EL (cell line): ENCODE results near the gene KCNN3.
A peak's percentile ranks its signal among the peaks of the same experiment; 100 is the strongest.

Source experiments
- DNase-seq: peaks from one replicate; pipeline ENCODE4 v3.0.0-alpha.2; 2016

The KCNN3 gene

DNA sequence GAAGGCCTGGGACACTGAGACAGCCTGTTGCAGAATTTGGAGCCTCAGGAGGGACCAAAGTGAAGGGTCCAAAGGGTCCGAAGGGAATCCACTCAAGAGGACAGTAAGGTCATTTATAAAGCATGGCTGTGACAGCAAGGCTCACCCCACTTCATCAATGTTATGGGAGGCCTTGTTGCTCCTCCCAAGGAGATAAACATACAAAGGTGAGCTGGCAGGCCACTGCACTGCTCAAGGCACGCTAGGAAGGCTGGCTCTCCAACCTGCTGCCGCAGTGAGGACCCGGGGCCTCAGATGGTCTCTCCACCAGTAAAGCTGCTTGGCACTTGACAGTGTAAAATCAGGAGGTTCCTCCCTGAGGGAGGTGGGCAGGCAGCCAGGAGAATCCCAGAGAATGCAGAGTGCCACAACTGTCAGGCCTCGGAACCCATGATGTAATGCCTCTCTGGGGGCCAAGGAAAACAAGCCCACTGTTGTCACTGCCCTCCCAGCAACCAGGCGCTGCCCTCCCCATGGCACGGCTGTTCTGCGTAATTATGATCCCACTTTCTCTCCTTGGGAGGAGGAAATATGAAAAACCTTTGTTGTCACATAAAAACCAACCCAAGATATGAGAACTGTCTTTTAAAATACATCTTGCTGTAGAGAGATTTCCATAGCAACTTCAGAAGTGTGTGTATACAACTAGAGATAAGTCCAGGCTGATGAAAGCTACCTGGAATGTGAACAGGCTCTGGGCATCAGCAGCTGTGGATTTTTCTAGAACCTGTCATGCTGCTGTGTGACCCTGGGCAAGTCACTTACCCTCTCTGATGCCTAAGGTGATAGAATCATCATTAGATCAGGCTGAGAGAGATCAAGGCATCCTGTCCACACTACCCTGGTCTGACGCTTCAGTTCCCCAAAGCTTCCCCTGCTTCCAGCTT, 102.5 kb downstream of the KCNN3 start:
- peak; percentile 34 for DNase-seq

DNA sequence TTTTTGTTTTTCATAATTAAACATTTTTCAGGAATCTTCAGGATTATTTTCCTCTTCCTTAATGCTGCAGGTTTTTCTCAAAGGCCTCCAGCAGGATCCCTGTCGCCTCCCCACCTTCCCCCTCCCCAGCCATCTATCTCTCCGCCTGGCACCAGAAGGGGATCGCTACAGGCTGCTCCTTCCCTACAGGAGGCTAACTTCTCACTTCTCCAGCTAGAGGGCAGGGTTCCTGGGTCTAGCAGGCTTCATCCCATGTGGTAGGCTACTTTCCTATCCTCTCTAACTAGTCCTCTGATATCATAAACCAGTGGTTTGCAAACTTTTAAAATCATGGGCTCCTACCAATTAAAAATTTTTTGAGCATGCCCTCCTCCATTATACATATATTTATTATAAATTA, 104.1 kb downstream of the KCNN3 start:
- peak; percentile 19 for DNase-seq

DNA sequence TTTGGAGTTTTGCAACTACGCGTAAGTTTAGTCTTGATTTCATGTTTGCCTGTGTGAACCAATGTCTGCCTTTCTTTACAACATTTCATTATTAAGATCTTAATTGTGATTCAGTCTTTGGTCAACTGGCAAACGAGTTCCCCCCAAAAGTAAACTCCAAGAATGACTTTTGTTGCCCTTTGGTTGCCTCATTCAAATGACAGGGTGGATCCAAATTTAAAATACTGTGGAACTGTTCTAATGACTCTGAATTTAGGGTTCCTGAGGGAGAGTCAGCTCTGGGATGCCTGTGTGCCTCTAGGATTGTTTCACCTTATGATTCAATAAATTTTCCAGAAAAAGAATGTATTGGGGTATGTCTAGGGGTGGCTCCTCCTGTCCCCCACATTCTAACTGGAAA, 105.3 kb downstream of the KCNN3 start:
- DNase-seq = no peak

DNA sequence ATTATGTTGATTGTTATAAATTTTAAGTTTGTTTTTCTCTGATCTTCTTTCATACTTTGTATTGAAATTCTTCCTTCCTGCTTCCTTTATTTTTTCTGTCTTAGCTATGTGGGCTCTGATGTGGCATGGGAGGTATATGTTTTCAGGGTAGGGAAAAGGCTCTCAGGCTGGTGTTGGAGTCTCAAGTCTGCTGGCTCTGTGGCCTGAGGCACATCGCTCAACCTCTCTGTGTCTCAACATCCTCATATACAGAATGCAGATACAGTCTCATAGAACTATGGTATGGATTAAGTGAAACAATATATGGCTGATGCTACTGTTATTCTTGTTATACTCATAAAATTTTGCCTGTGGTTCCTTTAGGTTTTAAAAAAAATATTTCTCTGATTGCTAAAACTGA, 105.9 kb downstream of the KCNN3 start:
- no peak for DNase-seq

DNA sequence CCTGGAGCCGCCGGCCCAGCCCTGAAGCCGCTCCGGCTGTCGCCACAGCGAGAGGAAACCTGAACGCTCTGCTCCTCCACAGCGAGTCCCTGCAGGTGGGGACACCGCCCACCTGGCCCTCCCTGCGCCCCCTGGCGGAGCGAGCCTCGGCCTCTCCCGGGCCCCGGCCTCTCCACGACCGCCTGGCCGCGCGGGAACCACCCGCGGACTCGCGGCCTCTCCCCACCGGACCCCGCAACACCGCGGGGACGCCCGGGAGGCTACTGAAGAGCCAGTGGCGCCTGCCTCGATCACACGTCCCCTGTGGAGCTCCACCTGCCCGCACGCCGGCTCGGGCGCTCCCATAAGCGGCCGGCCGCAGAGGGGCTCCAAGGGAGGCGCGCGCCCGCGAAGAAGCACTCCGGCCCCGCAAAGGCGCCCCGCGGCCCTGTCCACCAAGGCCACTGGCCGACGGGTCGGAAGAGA, 109.6 kb downstream of the KCNN3 start:
- no peak for DNase-seq

DNA sequence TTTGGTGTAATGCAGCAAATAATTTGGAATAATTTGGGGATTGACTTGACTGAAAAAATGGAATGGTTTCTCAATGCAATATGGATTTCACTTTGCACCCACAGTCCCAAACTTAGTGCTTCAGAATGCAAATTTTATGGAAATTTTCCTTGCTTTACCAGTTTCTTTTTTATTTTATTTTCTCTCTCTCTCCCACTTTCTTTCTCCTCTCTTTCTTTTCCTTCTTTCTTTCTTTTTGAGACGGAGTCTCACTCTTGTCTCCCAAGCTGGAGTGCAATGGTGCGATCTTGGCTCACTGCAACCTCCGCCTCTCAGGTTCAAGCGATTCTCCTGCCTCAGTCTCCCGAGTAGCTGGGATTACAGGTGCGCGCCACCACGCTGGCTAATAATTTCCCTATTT, 110.3 kb downstream of the KCNN3 start:
- DNase-seq = no peak

DNA sequence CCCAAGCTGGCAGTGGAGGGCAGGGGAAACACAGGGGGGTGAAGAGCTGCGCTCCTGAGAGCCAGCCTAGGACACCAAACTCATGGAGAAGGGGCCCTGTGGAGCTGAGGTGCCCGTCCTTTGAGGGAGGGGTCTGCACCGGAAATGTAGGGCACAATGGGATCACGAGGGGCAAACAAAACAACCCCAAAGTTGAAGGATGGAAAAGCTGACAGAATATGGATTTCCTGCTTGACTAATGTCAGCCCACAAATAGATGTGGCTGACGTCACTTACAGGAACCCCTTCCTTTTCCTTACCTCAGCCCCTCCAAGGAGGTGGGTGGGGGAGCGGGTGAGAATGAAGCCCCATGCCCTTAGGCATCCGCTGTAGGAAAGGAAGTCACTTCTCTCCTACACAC, 110.9 kb downstream of the KCNN3 start:
- no peak for DNase-seq

DNA sequence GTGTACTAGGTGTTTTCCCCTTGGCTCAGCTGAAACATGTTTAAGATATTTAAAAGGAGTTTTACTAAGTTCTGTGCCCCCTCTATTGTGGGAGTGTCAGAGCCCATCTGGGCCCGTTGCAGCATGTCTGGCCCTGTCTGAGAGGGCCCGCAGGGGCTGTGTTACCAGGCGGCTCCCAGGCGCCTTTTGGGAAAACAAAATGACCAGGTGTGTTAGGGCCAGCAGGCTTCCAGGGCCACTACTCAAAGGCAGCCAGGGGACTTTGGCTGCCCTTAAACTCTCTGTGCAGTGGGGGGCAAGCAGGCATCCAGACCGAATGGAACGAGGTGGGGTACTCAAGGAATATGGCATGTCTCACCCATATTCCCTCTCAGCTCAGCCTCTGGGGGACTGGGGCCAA, 111.7 kb downstream of the KCNN3 start:
- DNase-seq = no peak

DNA sequence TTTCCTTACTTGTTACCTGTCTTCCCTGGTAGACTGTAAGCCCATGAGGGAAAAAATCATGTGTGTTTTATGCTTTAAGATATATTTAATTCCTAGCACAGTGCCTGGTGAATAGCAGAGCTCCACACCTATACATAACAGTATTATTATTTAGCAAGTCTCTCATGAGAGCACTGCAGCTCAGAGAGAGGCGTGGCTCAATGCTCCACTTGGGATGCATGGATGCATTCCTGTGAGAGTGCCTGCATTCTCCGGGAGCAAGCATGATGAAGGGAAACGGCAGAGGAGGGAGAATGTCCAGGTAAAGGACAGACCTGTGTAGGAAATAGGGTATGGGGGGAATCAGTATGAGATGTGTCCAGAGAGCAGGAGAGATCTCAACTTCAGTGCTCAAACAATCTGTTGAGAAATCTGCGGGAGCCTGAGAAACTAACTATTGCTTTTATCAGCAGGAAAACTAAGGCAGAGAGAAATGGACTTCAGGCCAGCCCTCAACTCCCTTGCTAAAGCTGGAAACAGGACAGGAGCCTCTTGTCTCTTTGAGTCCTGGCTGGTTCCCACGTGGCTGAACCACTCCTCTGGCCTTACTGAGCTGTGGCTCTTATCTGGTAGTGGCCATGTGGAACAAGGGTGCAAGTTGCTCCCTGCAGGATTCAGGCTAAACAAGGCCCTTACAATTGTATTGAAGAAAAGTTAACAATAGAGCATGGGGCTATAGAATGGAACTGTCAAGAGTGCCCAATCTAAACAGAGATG, 113.1 kb downstream of the KCNN3 start:
- DNase-seq = no peak

DNA sequence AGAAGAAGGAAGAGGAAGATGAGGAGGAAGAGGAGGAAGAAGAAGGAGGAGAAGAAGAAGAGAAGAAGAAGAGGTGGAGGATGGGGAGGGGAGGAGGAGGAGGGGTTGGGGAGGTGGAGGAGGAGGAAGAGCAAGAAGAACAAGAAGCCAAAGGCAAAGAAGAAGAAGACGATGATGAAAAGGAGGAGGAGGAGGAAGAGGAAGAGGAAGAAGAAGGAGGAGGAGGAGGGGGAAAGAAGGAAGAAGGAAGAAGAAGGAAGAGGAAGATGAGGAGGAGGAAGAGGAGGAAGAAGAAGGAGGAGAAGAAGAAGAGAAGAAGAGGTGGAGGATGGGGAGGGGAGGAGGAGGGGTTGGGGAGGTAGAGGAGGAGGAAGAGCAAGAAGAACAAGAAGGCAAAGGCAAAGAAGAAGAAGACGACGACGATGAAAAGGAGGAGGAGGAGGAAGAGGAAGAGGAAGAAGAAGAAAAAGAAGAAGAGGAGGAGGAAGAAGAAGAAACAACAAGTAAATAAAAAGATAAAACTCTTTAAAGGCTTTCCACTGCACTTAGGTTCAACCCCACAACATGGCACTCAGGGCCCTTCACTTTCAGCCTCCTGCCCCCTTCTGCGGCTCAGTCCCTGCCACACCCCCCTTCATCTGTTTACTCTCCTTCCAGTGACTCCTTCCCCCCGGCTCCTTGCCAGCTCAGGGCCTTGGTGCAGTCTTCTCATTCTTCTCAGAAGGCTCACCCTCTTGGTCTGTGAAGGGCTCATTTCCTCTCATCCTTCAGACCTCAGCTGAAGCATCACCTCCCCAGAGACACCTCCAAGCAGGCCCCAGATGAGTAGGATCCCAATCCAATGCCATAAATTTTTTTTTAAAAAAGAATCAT, 114.0 kb downstream of the KCNN3 start:
- peak; percentile 63 for DNase-seq

DNA sequence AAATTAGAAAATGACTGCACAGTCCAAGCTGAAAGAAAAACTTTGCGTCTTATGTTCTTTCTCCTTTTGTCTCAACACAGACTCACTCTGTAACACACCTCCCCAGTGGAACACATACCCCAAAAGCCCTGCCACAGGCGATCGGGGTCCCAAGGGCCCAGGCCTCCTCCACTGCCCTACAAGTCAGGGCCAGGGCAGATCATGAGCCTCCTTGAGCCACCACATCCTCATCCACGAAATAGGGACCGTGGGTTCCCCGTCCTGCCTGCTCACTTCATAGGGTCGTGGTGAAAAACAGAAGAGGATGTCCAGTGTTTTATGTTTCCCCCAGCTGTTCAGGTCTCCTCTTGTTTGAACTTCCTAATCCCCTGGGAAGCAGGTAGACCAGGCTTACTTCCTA, 116.7 kb downstream of the KCNN3 start:
- DNase-seq = no peak

DNA sequence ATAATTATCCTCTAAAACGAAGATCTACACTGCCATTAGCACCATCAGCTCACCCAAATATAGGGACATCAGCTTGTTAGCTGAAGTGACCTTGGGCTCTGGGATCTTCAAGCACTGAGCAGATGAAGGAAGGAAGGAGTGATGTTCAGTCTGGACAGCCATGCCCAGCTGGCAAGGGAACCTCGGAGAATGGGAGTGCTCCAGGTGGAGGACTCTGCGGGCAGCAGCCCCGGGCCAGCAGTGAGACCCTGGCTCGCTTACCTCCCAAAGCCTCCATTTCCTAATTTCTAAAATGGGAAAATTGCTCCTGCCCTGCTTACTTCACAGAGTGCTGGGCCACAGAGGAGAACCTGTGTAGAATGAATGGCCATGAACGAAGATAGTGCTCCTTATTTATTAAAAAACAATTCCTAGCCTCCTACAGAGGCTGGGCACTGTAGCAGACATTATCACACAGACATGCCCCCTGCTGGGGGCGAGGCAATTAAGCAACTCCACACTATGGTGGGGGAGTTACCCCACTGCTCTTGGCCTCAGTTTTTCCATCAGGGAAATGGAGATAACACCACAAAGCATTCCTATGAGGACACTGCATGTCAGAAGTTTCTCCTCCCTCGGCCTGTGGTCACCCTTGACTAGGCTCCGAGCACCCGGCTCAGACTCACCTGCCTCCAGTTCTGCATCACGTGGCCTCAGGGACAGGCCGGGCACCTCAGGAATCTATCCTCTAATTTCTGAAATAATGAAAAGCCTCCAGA, 117.6 kb downstream of the KCNN3 start:
- DNase-seq = no peak

DNA sequence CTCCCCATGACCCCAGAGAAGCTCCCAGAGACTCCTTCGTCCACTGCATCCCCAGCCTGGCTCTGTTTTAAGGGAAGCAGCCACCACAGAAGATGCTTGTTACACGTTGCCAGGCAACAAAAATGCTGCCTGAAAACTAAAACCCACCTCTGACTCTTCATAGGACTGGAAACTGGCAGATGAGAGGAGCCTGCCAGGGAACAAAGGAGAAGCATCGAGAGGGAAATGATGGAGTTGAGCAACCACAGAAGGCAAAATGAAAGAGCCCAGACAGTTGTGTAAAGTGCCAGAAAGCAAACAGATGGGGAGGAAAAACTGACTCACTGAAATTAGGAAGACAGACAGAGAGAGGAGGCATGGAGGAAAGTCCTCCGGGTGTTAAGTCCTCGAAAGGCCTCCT, 118.4 kb downstream of the KCNN3 start:
- no peak for DNase-seq

DNA sequence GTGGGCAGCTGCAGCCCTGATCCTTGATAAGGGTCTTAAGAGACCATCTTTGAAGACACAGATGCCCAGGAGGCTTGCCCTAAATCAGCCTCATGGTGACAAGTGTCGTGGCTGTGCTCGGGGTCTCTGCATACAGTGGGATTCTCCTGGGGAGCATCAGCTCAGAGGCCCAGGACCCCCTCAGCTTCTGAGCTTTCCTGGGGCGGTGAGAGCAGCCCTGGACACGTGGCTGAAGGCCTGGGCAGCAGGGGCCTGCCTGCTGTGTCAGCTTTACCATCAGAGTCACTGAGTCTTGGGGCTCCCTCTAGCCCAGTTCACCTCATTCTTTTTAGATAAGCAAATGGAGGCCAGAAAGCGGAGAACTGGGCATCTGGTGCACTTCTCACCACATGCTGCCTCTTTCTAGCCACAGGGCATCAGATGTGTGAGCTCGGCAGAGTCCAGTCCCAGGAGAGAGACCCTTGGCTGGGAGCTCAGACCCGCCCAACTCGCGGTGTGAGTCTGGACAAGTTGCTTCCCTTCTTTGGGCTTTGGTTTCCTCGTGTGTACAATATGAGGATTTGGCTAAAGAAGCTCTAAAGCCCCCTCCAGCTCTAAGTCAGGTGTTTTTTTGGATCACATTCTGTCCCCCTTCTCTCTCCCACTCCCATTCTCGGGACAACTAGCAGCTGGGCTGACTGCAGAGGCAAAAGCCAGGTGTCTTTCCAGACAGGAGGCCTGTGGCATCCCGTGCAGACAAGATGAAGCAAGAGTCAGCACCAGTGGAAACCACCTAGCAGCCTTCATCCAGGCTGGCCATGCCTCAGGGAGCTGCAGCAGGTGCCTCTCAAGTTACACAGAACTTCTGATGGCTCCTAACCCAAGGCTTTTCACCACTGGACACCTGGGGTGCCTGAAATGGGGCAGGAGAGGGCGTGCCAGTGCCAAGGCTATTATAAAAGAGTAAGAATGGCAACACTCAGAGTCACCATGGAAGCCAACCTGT, 119.1 kb downstream of the KCNN3 start:
- no peak for DNase-seq

DNA sequence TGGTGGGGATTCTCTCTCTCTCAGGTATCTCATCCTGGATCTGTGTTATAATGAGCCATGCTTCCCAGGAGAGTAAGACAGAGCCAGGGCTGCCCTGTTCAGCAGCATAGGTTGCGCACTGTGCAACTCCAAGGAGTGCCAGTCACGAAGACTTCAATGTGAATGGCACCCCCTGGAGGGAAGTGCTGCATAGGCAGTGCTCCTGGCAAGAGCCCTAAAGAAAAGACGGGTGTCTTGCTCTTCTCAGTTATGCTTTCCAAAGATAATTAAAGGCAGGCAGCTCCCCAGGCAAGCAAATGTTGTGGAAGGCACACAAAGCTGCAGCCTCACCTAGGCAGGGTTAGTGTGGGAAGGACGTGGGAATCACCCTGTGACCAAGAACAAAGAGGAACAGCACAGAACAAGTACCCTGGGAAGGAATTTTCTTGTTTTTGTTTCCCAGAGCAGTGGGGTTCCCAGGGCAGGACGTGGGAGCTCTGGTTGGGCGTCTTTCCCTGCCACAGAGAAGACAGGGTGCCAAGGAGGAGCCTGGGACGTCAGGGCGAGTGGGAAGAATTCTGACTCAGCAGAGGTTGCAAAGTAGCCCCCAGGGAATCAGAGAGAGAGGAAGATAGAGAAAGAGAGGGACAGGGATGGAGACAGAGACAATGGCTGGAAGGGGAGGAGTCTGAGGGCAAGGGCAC, 120.9 kb downstream of the KCNN3 start:
- DNase-seq = peak; percentile 46

DNA sequence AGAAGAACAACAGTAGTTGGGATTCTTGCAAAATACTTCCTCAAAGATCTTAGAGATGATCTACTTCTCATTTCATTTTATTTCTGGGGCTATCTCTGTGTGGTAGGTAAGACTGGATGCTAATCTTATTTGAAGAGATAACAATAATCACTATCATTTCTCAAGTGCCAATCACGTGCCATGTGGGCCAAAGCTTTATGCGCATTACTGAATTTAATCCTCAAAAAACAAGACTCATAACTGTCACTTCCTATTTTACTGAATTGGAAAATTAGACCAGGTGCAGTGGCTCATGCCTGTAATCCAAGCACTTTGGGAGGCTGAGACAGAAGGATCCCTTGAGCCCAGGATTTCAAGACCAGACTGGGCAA, 121.7 kb downstream of the KCNN3 start:
- DNase-seq = no peak

DNA sequence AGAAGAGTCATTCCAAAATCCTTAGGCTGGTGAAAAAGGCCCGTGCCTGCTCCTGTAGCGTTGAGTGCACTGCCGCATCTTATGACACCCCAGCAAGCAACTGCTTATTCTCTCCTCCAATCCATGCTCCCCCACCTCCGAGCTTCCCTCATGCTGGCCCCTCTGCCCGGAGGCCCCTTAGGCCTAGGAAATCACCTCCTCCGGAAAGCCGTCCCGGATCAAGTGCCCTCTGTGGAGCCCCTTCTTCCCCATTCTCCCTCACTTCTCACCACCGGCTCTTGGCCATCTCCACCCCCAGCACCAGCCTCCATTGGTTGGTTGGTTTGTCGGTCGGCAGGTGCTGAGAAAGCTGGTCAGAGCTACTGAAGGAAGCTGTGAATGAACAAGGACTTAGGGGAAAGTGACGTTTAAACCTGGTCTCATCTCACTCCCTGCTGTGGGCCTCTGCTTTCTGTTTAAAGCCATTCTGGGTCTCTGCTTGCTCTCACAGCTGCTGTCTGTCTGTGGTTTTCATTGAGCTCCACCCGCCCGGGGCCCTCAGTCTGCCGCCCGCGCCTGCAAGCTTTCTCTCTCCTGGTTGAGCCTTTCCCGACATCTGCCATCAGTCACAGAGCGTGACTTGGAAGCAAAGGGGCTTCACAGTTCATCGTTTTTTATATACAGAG, 122.2 kb downstream of the KCNN3 start:
- no peak for DNase-seq

DNA sequence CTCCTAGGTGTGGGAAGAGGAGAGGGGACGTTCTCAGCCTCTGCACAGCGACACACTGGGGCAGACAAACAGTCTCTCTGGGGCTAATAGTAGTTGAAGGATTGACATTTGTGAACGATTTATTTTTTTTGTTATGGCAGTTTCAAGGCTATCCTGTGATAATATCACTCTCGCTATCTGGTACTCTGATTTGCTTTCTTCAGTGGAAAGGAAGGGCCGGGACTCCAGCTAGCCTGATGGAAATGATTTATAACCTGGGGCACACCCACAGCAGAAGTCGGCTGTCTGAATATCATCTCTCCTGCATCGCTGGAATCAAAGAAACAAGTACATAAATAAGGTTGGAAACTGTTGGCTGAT, 122.7 kb downstream of the KCNN3 start:
- DNase-seq = no peak

DNA sequence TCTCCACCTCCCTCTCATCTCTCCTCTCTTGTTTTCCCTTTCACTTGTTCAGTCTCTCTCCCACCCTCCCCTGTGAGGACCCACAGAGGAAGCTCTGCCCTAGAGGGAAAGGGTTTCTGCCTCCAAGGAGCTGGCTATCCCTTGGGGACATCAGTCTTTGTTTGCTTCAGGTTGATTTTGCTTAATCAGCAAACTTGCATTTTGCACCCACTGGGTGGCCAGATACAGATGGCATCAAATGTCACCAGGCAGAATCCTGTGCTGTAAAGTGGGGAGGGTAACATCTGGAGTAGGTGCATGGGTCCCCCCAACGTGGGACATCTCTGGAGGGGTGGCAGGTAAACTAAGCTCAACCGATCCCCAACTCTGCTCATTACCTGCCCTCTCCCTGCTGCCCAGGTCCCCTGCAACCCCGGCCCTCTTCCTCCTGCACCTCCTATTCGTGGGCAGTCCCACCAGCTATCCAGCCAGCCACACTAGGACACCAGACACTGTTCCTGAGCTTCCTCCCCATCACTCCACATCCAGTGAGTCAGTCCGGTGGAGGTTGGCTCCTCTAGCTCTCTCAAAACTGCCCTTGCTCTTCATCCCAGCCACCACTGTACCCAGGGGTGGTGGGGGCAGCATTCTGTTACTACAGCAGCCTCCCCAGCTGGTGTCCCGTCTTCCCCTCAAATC, 123.3 kb downstream of the KCNN3 start:
- no peak for DNase-seq
